Renal cortex interstitium (tissue), 11 donors: ENCODE data around the gene LRPAP1. TPM values are rescaled to one million over a fixed set of nuclear protein-coding genes. Genes with fewer than 3 reads are reported as not detected.

Experiments used
- DNase-seq, 11 donors: peaks; one replicate each; pipeline ENCODE4 v3.0.0-alpha.2; 2013; ENCODE audit warnings: low read depth in 9 of 11, low spot score in 4 of 11; ENCODE audit errors: extremely low read depth in 1 of 11
- polyA plus RNA-seq, 3 donors: library from polyadenylated mRNA; unstranded; fragments of 120-200 nt; gene quantifications; one replicate each; pipeline ENCODE4 v1.2.1, GENCODE V29; 2013; ENCODE audit not compliant: insufficient read length in 3 of 3

Gene LRPAP1
- polyA plus RNA-seq, 3 donors: 164 to 210 (median 176) TPM

DNA sequence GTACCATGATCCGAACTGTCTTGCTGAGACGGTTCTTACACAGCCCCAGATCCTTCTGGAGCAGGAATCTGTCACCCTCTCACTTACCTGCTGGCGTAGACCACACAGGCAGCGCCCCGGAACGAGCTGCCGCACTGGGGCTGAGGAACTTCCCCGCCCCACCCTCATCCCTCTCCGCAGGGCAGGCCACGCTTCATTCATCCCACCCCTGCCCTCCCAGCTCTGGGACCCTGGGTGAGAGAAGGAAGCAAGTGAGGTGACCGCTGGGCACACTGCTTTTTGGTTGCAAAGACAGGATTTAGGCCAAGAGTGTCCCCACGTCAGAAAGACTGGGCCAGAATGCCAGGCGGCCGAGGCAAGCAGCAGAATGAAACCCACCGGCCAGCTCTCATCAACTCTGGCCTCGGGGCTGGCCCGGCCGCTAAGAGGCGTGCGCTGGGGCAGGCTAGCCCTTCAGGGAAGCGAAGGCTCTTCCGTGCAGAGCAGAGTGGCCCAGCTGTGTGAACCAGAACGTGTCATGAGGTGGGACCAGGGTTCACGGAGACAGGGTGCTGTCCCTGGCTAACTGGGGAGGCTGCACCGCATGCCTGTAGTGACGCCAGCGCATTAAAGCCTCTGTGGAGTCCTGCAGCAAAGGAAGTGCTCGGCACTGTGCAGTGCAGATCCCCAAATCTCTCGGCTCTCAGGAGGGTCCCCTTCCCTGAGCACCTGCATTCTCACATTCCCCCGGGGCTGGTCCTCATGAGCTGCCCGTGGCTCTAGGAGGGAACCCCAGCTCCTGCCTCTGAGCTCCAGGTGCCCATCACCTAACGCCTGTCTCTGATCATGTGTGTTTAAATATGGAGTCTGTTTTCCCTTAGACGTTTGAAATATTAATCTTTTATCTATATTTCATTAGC, 6.4 kb downstream of the LRPAP1 start:
- DNase-seq: no peak

DNA sequence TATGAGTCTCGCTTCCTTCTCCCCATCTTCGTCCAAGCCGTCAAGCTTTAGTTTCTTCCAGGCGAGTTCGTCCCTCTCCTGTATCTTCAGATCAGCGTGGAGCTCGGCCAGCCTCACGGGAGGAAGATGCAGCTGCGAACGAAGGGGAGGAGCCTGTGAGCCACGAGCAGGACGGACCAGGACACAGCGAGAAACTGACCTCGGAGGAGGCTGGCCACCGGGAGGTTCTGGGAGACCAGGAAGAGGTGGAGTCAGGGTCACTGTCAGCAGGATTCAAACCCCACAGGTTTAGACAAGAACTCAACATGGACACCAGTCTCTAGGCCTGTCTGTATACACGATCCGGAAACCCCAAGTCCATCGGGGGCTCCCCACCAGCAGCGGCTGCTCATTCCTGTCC, 7.3 kb downstream of the LRPAP1 start:
- no peak for DNase-seq

DNA sequence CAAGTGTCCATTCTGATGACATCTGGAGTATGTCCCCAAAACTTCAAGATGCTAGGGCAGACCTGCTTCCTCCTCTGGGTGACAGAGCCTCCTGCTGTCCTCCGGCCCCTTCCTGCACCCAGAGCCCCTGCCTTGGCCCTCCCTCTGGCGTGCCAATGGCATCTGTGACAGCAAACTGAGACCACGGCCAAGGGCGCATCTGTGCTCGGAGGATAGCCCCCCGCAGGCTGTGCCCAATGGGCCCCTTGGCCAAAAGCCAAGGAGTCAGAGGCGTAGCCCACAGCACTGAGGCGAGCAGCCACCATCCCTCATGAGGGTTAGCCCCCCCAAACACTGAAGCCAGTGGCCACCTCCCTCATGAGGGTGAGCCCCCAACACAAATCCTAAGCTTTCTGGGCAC, 7.9 kb downstream of the LRPAP1 start:
- DNase-seq: no peak

DNA sequence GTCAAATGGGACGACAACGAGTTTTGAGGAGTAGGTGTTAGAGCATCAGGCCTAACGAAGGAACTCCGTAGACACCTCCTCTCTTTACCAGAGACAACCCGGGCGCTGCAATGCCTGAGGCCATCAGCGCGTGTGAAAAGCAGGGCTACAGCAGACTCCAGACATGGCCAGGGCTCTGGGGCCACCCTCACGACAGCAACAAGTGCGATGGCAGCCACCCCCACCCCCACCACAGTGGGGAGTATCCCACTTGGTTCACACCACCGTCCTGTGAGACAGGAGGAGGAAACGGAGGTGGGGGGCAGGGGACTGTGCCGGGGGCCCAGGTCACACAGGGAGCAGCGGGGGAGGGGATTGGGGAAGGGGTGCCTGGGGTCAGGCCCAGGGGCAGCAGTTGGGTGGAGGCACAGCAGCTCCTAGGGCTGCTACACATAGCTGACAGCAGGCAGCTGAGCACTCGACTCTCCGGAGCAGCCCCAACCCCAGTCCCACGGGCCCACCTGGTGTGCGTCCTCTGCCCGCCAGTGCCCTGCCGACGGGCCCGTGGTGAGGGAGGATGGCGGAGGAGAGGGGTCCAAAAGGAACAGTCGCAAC, 8.5 kb downstream of the LRPAP1 start:
- DNase-seq: no peak

DNA sequence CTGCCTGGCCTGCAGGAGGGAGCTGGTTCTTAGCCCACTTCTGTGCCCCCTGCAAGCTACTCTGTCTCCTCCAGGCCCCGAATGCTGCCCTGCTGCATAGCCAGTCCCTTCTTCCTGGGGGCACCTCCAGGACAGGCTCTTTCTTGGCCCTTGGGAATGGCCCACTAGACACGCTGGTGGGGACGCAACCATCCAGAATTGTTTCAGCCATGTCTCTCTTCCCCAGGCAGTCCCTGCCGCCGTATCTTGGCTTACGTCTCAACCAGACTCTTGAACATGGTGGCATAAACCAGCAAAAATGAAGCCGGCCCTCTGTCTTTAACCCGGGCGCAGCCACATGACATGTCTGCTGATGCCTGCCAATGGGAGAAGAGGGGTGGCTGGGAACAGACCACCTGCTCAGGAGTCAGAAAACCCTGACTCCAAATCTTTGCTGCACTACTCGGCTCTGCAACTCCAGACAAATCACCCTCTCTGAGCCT, 9.0 kb downstream of the LRPAP1 start:
- DNase-seq: no peak

DNA sequence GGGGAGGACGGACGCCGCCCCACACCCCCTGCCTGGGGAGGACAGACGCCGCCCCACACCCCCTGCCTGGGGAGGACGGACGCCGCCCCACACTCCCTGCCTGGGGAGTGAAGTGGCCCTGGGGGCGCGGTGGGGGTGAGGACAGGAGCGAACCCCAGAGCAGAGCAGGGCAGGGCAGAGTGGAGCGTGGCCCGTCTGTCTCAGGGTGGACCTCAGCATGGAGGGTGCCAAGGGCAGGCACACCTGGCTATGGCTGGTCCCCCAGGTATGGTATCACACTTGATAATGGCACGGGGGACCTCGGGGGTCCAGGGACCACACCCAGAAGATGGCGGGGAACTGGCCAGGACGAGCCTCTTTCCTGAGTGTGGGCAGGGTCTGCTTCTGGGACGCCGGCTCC, 9.6 kb downstream of the LRPAP1 start:
- DNase-seq: no peak

DNA sequence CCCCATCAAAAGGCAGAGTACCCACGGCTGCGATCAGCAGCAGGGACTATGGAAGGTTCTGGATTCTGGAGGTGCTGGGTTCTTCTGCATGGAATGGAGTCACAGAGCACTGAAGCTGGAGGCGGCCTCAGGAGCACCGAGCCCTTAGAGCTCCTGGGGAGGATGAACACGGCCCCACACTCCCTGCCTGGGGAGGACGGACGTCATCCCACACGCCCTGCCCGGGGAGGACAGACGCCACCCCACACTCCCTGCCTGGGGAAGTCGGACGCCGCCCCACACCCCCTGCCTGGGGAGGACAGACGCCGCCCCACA, 9.9 kb downstream of the LRPAP1 start:
- no peak for DNase-seq

DNA sequence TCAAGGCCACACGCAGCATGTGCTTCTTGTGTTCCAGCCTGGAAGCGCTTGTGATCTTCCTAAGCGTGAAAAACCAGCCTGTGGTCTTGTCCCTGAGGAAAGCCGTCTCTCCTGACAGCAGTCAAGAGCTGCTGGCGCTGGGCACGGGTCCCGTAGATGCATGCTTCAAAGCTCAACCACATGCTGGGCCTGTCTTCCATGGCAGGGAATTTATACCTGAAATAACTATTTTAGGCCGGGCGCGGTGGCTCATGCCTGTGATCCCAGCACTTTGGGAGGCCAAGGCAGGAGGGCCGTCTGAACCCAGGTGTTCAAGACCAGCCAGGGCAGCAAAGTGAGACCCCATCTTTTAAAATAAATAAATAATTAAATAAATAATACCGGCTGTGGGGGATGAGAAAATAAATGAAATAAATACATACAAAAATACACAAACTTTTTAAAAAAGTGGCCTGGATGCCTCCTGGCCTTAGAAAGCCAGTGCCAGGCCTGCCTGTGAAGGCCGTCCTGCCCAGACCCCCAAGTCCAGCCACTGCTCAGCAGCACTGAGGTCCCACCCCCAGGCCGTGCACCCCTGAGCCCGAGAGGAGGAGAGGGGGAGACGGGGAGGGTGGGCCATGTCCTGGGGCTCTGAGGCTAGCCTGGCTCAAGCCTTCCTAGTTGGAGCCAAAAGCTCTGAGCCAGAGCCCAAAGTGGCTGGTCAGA, 10.4 kb downstream of the LRPAP1 start:
- DNase-seq: no peak

DNA sequence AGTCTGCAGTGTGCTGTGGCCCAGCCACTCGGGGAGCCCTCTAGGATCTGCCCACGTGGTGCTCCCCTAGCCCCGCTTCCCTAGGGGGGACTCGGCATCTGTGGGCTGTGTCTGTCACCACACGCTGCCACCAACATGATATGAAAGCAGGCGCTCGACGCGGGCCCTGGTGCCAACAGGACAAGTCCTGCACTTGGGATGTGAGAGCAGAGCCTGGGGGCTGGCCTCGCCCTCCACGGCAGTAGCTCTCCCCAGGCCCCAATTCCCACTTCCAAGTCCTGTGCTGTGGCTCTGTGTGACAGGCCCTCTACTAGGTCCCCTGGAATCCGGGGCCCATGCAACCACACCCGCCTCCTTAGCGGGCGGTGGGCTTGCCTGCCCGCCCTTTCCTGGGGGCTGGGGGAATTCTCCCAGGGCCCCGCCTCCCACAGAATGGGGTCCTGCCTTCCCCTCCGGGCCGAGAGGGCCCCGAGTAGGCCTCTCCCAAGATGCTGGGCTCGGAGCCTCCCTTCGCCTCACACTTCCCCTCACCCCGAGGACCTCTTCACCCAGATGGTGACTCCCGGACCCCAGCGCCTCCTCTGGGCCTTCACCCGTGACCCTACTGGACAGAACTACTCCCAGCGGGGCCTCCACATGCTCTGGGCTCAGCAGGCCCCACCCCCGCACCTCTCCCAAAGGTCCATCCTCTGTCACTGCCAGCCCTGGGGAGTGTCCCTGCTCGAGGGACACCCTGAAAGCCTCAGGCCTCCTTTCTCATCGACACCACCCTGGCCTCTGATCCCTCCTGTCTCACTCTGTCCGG, 11.2 kb downstream of the LRPAP1 start:
- no peak for DNase-seq

DNA sequence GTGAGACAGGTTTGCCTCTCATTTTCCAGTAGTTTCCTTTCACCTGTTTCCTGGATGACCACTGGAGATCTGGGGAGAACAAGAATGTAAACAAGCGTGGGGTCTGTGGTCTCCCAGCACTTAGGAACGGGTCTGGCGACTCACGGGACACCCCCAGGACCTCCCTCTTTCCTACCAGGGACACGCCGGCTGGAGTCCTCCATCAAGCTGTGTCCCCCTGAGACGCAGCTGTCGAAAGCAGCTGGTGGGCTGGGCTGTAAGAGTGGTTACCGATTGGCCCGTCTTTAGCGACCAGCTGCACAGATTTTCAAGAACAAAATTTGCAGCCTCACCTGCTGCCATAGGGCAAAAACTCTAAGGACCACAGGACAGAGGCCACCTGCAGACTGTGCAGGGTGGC, 11.9 kb downstream of the LRPAP1 start:
- DNase-seq: no peak

DNA sequence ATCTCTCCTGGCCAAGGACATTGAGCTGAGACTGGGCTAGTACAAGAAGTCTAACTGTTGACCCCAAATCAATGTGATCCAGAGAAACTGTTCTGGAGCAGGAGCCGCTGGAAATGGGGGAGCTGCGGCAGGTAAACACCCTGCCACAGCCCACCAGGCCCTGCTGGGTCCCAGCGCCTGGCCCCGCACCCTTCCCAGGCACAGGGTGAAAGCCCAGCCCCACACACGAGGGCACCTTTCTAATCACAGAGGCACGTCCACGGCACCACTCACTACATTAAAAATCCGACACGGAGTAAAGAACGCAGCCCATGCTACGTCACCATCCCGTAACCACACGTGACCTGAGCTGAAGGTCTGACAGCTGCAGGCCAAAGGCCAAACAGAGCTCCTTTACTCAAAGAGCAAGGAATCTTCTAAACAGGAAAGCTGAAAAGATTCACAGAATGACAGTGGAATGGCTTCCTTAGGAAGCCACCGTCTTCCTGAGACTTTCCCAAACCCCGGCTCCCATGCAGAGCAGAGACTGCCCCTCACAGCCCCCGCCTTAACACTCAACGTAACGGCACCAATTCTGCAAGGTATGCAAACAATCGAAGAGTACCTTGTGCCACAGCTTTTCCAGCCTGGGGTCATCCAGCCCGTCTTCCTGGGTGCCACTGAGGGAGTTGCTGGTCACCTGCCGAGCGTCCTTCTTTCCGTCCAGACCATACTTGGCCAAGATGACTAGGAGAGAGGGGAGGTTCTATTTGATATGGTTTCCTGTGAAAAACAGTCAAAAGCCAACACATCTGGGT, 12.6 kb downstream of the LRPAP1 start:
- DNase-seq: no peak

DNA sequence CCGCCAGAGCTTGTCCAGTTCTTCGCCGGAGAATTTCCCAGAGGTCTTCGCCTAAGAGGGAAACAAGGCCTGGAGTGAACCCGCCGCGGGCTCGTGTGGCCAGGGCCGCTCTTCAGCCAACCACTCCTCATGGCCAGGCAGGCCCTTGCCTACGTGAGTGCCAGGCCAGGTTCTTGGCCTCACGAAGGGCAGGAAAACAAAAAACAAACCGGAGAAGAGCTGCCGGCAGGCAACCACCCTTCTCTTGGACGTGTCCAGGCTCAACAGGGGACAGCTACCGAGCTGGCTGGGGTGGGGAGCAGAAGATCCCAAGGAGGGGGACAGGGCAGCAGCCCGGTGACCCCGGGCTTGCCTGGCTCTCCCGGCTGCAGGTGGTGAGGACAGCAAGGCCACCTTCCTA, 13.3 kb downstream of the LRPAP1 start:
- DNase-seq: no peak

DNA sequence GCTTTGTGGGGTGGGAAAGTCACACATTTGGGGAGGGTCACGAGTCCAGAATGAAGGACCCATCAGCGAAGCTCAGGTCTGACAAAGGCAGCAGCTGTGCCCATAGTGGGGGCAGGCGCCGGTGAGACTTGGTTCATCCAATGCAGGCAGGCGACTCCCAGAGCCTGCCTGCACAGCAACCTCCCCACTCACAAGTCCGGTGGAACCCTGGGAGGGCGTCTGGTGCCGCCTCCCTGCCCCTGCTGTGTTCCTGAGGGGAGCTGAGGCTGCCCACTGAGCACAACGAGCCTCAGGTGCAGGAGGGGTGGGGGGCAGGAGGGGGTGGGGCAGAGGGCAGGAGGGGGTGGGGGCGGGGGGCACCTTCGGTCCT, 13.7 kb downstream of the LRPAP1 start:
- DNase-seq: no peak

DNA sequence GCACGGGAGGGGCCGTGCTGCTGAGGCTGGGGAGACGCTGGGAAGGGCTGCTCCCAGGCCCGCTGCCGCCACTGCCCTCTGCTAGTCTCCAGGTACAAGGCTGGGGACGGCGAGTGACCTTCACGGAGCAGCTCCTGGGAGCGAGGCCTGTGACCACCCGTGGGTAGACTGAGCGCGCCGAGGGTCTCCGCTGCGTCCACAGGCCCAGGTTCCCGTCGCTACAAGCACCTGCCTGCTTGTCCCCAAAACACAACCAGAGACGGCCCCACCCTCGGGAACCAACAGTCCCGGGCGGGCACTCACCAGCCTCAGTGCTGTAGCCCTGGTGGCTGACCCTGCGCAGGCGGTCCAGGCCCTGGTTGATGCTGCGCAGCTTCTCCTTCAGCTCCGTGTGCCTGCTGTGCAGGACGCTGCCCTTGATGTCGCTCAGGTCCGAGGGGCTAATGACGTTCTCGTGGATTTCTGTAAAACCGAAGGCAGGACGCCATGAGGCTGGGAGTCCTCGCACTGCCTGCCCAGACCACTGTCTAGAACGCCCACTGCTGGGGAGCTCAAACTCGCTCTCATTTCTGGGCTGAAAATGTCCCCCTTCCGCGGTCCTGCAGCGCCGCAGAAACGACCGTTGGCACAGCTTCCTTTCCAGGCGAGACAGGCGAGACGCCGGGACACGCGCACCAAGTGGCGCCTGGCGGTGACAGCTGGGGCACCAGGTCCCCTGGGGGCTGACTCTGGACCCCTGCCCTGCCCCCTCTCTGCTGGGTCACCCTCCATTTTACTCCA, 14.3 kb downstream of the LRPAP1 start:
- DNase-seq: no peak

DNA sequence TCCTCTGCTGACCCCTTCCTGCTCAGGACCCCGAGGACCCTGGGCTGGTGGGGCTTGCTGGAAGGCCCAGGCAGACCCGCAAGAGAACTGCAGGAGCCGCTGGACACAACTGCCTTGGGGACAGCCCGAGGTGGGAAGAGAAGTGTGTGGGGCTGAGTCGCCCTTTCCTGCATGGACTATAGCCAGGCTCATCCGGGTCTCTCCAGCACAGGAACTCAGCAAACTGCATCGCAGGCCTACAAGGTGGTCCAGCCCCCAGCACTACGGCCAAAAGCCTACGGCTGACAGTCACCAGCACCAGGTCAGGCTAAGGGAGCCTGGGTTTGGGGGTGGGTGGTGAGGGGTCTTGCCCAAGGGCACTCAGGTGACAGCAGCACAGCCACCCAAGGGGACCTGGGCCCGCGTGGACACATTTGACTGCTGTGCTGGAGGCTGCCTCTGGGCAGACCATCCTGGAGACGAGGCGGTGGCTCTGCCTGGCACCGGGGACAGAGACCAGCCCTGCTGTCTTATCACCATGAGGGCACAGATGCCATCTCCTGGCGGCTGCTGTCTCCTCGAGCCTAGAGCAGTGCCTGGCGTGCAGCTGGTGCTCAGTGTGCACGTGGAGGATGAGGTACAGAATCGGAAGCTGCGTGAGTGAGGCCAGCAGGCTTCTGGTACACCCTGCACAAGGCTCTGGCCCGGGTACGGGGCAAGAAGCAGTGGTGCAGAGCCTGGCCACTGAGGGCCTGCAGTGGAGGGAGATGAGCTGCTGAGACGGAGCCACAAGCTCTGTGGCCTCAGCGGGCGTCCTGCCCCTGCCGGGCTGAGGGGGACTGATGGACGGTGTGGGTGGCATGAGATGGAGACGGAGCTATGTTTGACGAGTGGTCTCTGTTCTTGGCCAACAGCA, 15.1 kb downstream of the LRPAP1 start:
- DNase-seq: no peak

DNA sequence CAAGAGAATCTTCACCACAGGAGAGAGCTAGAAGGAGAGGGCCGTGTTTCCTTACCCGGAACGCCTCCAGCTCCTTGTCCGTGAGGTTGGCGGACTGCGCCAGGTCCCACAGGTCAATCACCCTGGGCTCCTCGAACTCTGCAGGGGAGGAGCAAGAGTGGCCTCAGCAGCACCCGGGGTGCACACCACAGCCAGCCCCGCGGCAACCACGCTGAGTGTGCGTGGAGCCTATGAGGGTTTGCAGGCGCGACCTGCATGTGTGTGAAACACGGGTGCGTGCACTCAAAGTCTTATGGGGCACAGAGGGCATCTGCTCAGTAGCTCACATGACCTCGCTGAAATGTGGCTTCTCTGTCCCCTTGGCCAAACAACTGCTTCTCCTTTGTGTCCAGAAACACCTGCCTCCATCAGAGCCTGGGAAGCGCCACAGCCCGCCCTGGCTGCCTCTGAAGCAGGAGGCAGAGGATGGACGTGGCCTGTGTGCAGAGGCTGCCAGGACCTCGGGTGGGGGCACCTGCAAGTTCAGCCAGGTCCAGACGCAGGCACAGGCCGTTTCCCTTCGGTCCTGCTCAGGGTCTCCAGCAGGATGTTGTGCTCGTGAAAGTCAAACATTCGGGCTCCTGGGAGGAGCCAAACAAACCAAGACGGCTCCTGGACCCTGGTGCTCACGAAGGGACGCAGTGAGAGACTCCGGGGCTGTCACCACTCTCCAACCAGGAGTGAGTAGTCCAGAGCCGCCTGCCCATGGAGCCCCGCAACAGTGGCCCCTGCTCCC, 16.0 kb downstream of the LRPAP1 start:
- no peak for DNase-seq
